Subcutaneous abdominal adipose tissue (tissue), 5 donors: Measurements from ENCODE around the gene AFAP1L2.

Source experiments
- H3K27ac ChIP-seq: one replicate; pipeline ENCODE4 v1.7.0; 2013; ENCODE audit warnings: low read depth, mild to moderate bottlenecking, inconsistent platforms, low read length, moderate library complexity
- H3K27me3 ChIP-seq, 5 donors: one replicate each; pipeline ENCODE4 v1.7.0; 2013; ENCODE audit warnings: low read length in 5 of 5, inconsistent platforms in 1 of 5; ENCODE audit not compliant: control insufficient read depth in 5 of 5, insufficient read depth in 4 of 5
- H3K36me3 ChIP-seq, 5 donors: one replicate each; pipeline ENCODE4 v1.7.0; 2013; ENCODE audit warnings: low read length in 5 of 5; ENCODE audit not compliant: control insufficient read depth in 5 of 5, insufficient read depth in 5 of 5
- H3K4me1 ChIP-seq, 5 donors: one replicate each; pipeline ENCODE4 v1.7.0; 2013; ENCODE audit warnings: low read length in 5 of 5, mild to moderate bottlenecking in 3 of 5, moderate library complexity in 1 of 5; ENCODE audit not compliant: control insufficient read depth in 5 of 5, insufficient read depth in 5 of 5
- H3K4me3 ChIP-seq, 5 donors: one replicate each; pipeline ENCODE4 v1.7.0; 2013; ENCODE audit warnings: low read length in 5 of 5, low read depth in 1 of 5
- H3K9ac ChIP-seq, 5 donors: one replicate each; pipeline ENCODE4 v1.7.0; 2013; ENCODE audit warnings: low read length in 5 of 5, mild to moderate bottlenecking in 4 of 5, moderate library complexity in 3 of 5
- H3K9me3 ChIP-seq, 5 donors: one replicate each; pipeline ENCODE4 v1.7.0; 2013; ENCODE audit warnings: low read length in 5 of 5; ENCODE audit not compliant: control insufficient read depth in 5 of 5
- donor health status: healthy.
- donor health status: healthy.
- donor health status: healthy.
- donor health status: healthy.
- donor health status: healthy.

Gene AFAP1L2

GRCh38 chr10:114380060-114380459, 24.2 kb downstream of the AFAP1L2 start:
- Histone ChIP-seq H3K36me3 (peaks cover 0 to 2% (median 0%) of the 10 kb centered on the region in 5 donors), H3K4me1 (peaks cover 0 to 3% (median 0%) of the 10 kb centered on the region in 5 donors), H3K27me3 (peaks cover 0 to 10% (median 0%) of the 10 kb centered on the region in 5 donors), H3K9me3 (no peaks in the 10 kb centered on the region), H3K9ac (no peak overlapping the region), H3K27ac (no peak overlapping the region), H3K4me3 (no peak overlapping the region)

GRCh38 chr10:114379631-114380041, 24.7 kb downstream of the AFAP1L2 start:
- Histone ChIP-seq H3K27ac (no peak overlapping the region), H3K9ac (no peak overlapping the region), H3K27me3 (peaks cover 0 to 10% (median 0%) of the 10 kb centered on the region in 5 donors), H3K9me3 (no peaks in the 10 kb centered on the region), H3K4me3 (no peak overlapping the region), H3K36me3 (peaks cover 0 to 2% (median 0%) of the 10 kb centered on the region in 5 donors), H3K4me1 (peaks cover 0 to 3% (median 0%) of the 10 kb centered on the region in 5 donors)

GRCh38 chr10:114376523-114376922, 27.8 kb downstream of the AFAP1L2 start:
- H3K9ac ChIP-seq = no peak overlapping the region
- H3K27me3 ChIP-seq = peaks cover 0 to 10% (median 2%) of the 10 kb centered on the region in 5 donors
- no peaks in the 10 kb centered on the region for H3K9me3 ChIP-seq
- no peak overlapping the region for H3K27ac ChIP-seq
- H3K4me1 ChIP-seq = peaks cover 0 to 3% (median 0%) of the 10 kb centered on the region in 5 donors
- H3K36me3 ChIP-seq = no peaks in the 10 kb centered on the region
- H3K4me3 ChIP-seq = no peak overlapping the region

DNA sequence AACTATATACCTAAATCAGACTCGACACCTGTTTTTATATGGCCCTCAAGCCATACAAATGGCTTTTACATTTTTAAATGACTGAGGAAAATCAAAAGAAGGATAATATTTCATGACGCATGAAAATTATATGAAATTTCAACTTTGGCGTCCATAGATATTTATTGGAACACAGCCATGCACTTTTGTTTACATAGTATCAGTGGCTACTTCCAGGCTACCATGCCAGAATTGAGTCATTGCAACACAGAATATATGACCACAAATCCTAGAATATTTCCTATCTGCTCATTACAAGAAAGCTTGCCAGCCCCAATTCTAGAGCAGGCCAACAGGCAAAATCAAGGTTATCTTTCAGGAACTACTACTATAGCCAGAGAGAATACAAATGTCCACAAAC, 29.3 kb downstream of the AFAP1L2 start:
- H3K27me3 ChIP-seq = peaks cover 0 to 7% (median 2%) of the 10 kb centered on the region in 5 donors
- H3K4me3 ChIP-seq = no peak overlapping the region
- H3K9ac ChIP-seq = no peak overlapping the region
- no peak overlapping the region for H3K27ac ChIP-seq
- no peaks in the 10 kb centered on the region for H3K36me3 ChIP-seq
- H3K4me1 ChIP-seq = peaks cover 0 to 3% (median 0%) of the 10 kb centered on the region in 5 donors
- no peaks in the 10 kb centered on the region for H3K9me3 ChIP-seq

DNA sequence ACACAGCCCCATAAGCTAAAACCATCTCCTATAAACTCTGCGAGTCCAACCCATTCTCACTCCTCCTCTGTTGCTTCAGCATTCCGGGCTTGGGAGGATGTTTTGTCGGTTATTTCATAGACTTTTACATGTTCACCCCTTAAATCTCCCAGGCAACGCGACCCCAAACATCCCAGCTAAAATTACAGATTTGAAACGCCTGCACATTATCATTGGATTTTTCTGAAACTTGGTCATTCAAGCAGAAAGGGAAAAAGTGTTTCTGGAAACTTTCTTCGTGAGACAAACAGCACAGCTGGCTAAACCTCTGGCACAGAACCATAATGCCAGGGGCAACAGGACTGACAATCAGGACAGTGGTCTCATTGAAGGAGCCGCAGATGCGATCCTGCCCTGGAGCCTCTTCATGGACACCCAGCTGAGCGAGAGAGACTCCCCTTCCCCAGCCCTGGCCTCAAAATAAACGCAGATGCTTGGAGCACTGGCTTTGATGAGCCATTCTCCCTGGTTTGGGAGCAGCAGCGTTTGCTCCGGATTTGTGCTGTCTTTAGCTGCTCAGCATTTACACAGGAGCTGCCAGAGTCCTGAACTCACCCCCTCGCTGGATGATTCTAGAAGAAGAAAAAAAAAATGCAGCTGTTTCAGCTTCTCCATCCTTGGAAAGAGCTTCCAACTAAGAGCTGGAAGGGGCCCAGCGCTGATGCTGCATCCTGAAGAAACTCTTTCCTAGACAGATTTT, 30.1 kb downstream of the AFAP1L2 start:
- peaks cover 0 to 3% (median 0%) of the 10 kb centered on the region in 5 donors for H3K4me1 ChIP-seq
- no peaks in the 10 kb centered on the region for H3K9me3 ChIP-seq
- H3K27ac ChIP-seq = peak overlapping the region; percentile 29
- no peak overlapping the region for H3K9ac ChIP-seq
- H3K27me3 ChIP-seq = peaks cover 0 to 6% (median 0%) of the 10 kb centered on the region in 5 donors
- H3K4me3 ChIP-seq = no peak overlapping the region
- no peaks in the 10 kb centered on the region for H3K36me3 ChIP-seq

GRCh38 chr10:114373631-114374030, 30.7 kb downstream of the AFAP1L2 start:
- H3K9ac ChIP-seq = no peak overlapping the region
- H3K27ac ChIP-seq = peak overlapping the region; percentile 29

GRCh38 chr10:114372995-114373394, 31.3 kb downstream of the AFAP1L2 start:
- Histone ChIP-seq H3K27ac (no peak overlapping the region), H3K9me3 (no peaks in the 10 kb centered on the region), H3K4me3 (no peak overlapping the region), H3K9ac (no peak overlapping the region), H3K4me1 (peaks cover 0 to 3% (median 0%) of the 10 kb centered on the region in 5 donors), H3K27me3 (peaks cover 0 to 6% (median 0%) of the 10 kb centered on the region in 5 donors), H3K36me3 (no peaks in the 10 kb centered on the region)

More at GRCh38 chr10:114373631-114374030, 30.7 kb downstream of the AFAP1L2 start:
- H3K9me3 ChIP-seq = no peaks in the 10 kb centered on the region
- H3K4me3 ChIP-seq = no peak overlapping the region
- peaks cover 0 to 6% (median 0%) of the 10 kb centered on the region in 5 donors for H3K27me3 ChIP-seq
- H3K36me3 ChIP-seq = no peaks in the 10 kb centered on the region
- H3K4me1 ChIP-seq = peaks cover 0 to 3% (median 0%) of the 10 kb centered on the region in 5 donors

DNA sequence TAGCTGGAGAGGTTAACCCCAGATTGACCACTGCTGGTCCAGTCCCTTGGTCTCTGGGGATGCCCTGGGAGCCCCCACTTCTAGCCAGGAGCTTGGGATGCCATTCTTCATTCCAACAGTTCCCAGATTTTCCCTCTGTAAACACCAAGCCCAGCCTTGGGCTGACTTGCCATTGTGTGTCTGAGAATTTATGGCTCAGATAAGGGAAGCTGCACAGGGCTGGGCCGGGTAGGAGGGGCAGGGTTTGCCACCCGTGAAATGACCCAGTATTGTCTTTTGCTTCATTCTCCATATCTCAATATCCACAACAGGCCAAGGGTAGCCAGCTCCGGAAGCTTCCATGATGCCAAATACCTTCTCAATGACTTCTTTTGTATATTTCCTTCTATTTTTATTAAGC, 32.1 kb downstream of the AFAP1L2 start:
- Histone ChIP-seq H3K27ac (no peak overlapping the region), H3K27me3 (peaks cover 0 to 6% (median 0%) of the 10 kb centered on the region in 5 donors), H3K4me1 (peaks cover 0 to 3% (median 0%) of the 10 kb centered on the region in 5 donors), H3K36me3 (no peaks in the 10 kb centered on the region), H3K9me3 (no peaks in the 10 kb centered on the region), H3K4me3 (no peak overlapping the region), H3K9ac (no peak overlapping the region)

DNA sequence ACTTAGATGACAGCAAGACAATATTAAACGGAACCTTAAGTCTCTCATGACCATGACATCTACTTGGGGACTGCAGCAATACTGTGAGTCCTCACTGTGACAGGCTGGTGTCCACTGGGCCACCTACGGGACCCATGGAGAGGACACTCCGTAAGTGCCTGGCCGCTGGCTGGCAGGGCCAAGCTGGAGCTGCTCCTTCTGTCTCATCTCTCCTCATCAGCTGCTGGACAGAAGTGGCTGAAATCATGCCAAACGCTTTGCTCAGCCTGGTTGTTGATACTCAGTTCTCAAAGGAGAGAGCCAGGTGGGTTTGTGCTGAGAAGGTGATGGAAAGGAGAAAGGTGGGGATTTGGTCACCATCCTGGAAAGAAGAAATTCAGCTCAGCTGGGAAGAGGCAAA, 33.3 kb downstream of the AFAP1L2 start:
- Histone ChIP-seq H3K9me3 (no peaks in the 10 kb centered on the region), H3K4me1 (peaks cover 0 to 3% (median 0%) of the 10 kb centered on the region in 5 donors), H3K27me3 (peaks cover 0 to 6% (median 0%) of the 10 kb centered on the region in 5 donors), H3K36me3 (no peaks in the 10 kb centered on the region), H3K9ac (no peak overlapping the region), H3K27ac (no peak overlapping the region), H3K4me3 (no peak overlapping the region)

DNA sequence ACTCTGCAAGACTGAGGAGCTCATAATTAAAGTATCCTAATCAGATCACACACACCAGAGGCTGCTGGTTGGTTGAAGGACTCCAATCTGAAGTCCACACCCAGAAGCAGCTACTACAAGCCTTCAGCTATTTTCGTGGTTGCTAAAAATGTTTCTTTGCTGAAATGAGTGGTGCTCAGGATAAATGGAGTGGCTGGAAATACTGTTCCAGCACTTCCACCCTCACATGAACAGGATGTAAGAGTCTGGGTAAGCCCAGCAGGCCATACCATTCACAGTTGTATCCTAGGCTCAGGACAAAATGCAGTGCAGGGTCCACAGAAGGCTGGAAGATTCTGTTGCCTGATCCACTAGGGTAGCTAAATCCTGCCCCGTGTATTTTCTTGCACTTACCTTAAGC, 34.1 kb downstream of the AFAP1L2 start:
- Histone ChIP-seq H3K4me3 (no peak overlapping the region), H3K27me3 (peaks cover 0 to 6% (median 0%) of the 10 kb centered on the region in 5 donors), H3K9ac (no peak overlapping the region), H3K9me3 (no peaks in the 10 kb centered on the region), H3K4me1 (peaks cover 0 to 3% (median 0%) of the 10 kb centered on the region in 5 donors), H3K27ac (no peak overlapping the region), H3K36me3 (no peaks in the 10 kb centered on the region)
